Measurements from ENCODE around the gene RAB11FIP2.

Gene RAB11FIP2

GRCh38 chr10:117980216-117980615 is 66.5 kb downstream of the RAB11FIP2 start:
- DNase-seq, result no peak

- no peak for DNase-seq
These were observed 74.4 kb downstream of the RAB11FIP2 start for GRCh38 chr10:117972168-117972837.

GRCh38 chr10:117970962-117971361 is 75.8 kb downstream of the RAB11FIP2 start:
- no peak for DNase-seq

GRCh38 chr10:117969592-117969991 is 77.1 kb downstream of the RAB11FIP2 start:
- DNase-seq, result no peak

- no peak for DNase-seq
These were observed 78.2 kb downstream of the RAB11FIP2 start for GRCh38 chr10:117968354-117969182.

- no peak for DNase-seq
These were observed 79.5 kb downstream of the RAB11FIP2 start for GRCh38 chr10:117967149-117967650.

GRCh38 chr10:117965984-117966383 is 80.8 kb downstream of the RAB11FIP2 start:
- DNase-seq, result no peak

GRCh38 chr10:117964536-117964935 is 82.2 kb downstream of the RAB11FIP2 start:
- no peak for DNase-seq

- DNase-seq, result no peak
These were observed 86.3 kb downstream of the RAB11FIP2 start for GRCh38 chr10:117960345-117960935.

- no peak for DNase-seq
These were observed 89.8 kb downstream of the RAB11FIP2 start for GRCh38 chr10:117956972-117957371.

GRCh38 chr10:117955176-117955575 is 91.6 kb downstream of the RAB11FIP2 start:
- no peak for DNase-seq

Data from NCI-H510A (cell line).